ENCODE results near the gene HCLS1. TPM values are rescaled to one million over a fixed set of nuclear protein-coding genes. Genes with fewer than 3 reads are reported as not detected.
A peak's percentile ranks its signal among the peaks of the same experiment; 100 is the strongest.
"Not testable (repeated sequence)": the region's sequence is repeated elsewhere in the genome, so short reads cannot be mapped to it uniquely, and the experiment has no call there.

HCLS1 gene
- total RNA-seq: 10 to 100 TPM in 1 of 2 donors, 1 to 10 TPM in 1; 9.2 to 19.7 TPM
- long read RNA-seq, transcript HCLS1-201 (14 exons, 2,000 nt): major isoform, 11 of 12 reads
- long read RNA-seq, partial matches to known transcripts: 0 of 12 reads
- long read RNA-seq, other reads (novel, unspliced or antisense): 0 of 12 reads

DNA sequence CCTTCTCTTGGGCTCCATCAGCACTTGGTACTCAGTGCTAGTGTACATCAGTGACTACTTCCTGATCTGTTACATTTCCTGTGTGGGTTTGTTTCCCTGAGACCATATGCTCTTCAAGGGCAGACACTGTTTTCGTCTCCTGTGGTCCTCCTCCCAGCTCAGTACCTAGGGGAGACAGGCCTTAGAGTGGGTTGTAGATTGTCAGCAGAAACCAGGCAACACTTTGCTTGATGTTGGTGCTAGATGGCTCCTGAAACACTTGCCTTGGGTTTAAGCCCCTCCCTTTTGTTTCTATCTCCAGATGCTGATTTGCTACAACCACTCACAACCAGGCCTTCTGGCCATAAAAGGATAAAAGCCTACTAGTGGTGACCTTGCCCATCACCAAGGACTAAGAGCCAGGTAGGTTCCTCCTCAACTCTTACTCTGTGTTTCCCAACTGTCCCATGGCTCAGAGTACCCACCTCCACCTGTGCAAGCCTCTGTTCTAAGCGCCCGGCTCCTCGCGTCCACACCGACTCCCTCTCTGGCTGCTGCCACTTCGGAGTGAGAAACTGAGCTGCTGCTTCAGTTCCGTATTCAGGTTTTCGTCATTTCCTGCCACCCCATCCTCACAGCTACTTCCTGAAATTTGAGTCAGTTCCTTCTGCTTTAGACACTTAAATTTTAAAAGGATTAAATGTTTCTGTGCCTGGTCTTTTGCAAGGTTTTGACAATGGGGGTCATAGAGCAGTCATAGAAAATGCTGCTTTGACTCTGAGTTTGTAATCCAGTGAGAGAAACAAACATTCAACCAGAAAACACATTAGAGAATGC is at the start of gene HCLS1:
Gene HCLS1, minus strand, starts transcription at position 548 of the 816 bp plus-strand sequence. CDS start 2,556 bp downstream, outside the sequence.
- peak; percentile 45 to 58 for DNase-seq
- ATAC-seq: peak; percentile 54
- intact Hi-C loops (cut with DNase I, micrococcal nuclease): no loop called here

DNA sequence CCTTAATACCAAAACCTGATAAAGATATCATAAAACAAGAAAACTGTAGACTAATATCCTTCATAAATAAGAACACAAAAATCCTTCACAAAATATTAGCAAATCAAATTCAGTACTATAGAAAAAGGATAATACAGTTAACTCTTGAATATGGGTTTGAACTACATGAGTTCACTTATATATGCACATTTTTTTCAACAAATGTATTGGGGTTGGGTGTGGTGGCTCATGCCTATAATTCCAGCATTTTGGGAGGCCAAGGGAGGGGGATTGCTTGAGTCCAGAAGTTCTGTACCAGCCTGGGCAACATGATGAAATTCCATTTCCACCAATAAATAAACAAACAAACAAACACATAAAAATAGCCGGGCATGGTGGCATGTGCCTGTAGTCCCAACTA is 49.6 kb upstream of the HCLS1 start:
- intact Hi-C loops (cut with DNase I, micrococcal nuclease): no loop called here
- ATAC-seq (no peak), DNase-seq (no peak)

DNA sequence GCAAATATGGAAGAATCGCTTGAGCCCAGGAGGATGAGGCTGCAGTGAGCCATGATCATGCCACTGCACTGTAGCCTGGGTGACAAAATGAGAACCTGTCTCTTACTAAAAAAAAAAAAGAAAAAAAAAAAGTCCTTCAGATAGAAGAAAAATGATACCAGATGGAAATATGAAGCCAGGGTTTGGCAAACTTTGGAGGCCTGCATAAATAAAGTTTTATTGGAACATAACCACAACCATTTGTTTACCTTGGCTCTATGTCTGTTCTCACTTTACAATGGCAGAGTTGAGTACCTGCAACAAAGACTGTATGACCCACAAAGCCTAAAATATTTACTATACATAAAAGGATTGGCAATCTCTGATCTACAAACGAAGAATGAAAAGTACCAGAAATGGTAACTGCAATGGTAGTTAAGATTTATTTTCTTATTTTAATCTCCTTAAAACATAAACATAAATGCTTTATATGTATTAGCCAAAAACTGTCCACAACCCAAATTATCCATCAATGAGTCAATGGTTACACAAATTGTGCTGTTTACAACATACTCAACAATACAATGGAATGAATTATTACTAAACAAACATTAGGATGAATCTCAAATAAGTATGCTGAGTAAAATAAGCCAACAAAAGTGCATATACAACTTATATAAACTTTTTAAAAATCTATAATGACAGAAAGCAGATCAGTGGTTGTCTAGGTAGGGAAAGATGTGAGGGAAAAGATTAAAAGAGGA is 47.0 kb upstream of the HCLS1 start:
- ATAC-seq (peak; percentile 66), DNase-seq (no peak)
- intact Hi-C loops (cut with DNase I, micrococcal nuclease): no loop called here

GRCh38 chr3:121705541-121705940 is 44.8 kb upstream of the HCLS1 start:
- intact Hi-C loops (cut with DNase I, micrococcal nuclease): no loop called here
- DNase-seq: no peak
- no peak for ATAC-seq

GRCh38 chr3:121703973-121704372 is 43.3 kb upstream of the HCLS1 start:
- intact Hi-C loops (cut with DNase I, micrococcal nuclease): no loop called here
- ATAC-seq (no peak), DNase-seq (no peak)

GRCh38 chr3:121698901-121699300 is 38.2 kb upstream of the HCLS1 start:
- intact Hi-C loops (cut with DNase I, micrococcal nuclease): no loop called here
- ATAC-seq (no peak), DNase-seq (no peak)

DNA sequence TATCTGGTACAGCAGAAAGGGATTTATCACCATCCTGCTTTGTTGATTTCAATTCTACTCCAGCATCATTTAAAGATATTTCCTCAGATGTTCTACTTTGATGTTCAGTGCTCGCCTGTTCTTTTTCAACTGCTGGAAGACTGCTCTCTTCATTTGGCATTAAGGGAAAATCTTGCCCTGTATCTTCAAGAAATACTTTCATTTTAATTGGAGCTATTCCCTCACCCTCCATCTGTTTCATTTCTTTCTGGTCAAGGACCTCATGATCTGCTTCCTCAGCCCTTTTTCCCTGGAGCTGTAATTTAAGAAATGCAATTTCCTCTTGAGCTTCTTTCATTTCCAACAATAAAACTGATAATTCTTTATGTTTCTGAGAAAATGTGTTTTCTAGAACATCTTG is 37.8 kb upstream of the HCLS1 start:
- intact Hi-C loops (cut with DNase I, micrococcal nuclease): no loop called here
- ATAC-seq: no peak
- DNase-seq: no peak

- ATAC-seq: no peak
- no peak for DNase-seq
- intact Hi-C loops (cut with DNase I, micrococcal nuclease): no loop called here
These were observed 35.5 kb upstream of the HCLS1 start for GRCh38 chr3:121696186-121696585.

DNA sequence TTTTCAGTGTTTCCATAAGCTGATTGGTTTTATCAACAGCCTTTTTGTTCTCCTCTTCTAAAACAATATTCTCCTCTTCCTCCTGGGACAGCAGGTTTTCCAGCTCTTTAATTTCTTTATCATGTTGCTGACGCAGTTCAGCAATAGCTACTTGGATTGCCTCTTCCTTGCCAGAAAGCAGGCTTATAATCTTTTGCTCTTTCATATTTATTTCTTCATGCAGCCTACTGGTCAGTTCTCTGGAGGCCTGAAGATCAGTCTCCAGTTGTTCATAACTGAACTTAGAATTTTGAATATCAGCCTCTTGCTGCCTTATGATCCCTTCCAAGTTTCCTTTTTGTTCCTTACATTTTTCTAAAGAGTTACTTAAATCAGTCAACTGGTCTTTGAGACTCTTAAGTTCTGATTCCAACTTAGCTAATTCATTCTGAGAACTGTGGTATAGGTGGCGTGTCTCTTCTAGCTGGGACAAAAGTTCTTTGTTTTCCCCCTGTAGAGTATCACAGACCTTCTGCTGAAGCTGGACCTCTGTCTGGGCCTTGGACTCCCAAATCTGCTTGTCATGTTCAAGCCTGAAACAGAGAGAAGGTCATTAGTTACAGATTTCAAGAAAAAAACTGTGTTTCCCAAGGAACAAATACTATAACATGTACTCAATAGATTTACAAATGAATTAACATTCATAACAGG is 31.5 kb upstream of the HCLS1 start:
- intact Hi-C loops (cut with DNase I, micrococcal nuclease): no loop called here
- DNase-seq (no peak), ATAC-seq (no peak)

GRCh38 chr3:121690777-121691405 is 30.2 kb upstream of the HCLS1 start:
- DNase-seq (no peak), ATAC-seq (no peak)
- intact Hi-C loops (cut with DNase I, micrococcal nuclease): no loop called here

DNA sequence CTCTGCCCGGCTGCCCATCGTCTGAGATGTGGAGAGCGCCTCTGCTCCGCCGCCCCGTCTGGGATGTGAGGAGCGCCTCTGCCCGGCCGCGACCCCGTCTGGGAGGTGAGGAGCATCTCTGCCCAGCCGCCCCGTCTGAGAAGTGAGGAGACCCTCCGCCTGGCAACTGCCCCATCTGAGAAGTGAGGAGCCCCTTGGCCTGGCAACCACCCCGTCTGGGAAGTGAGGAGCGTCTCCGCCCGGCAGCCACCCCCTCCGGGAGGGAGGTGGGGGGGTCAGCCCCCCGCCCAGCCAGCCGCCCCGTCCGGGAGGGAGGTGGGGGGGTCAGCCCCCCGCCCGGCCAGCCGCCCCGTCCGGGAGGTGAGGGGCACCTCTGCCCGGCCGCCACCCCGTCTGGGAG is 28.0 kb upstream of the HCLS1 start:
- intact Hi-C loops (cut with DNase I, micrococcal nuclease); ATAC-seq; DNase-seq: not testable (repeated sequence)

DNA sequence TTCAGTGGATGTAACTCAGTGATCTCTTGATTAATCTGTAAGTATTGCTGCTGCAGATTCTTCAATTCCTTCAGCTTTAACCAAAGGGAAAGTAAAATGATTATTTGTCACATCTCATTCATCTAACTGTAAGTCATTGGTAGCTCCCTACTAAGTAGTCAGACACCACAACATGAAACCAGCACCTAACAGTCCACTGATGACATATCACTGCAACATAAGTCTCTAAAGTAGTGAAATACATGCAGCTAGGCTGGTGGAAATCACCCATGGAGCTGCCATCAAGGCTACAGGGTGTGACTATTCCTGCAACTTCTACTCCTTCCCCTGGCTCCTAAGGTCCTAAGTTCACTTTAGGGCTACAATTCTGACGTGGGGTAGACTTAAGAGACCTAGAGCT is 21.1 kb upstream of the HCLS1 start:
- intact Hi-C loops (cut with DNase I, micrococcal nuclease): no loop called here
- DNase-seq (no peak), ATAC-seq (no peak)

DNA sequence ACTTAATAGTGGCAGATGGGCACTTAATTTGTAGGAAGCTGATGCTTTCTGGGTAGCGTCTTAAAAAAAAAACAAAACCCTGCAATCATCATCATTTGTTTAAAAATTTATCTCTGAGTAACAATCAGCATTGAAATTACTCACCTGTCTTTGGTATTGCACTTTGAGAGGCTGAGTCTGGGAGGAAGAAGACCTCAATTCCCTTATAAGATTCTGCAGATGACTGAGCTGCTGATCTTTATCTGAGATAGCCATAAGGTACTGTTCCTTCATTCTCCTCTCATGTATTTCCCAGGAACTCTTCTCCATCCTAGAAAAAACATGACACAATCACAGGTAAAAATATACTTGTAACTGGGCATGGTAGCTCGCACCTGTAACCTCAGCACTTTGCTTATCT is 16.4 kb upstream of the HCLS1 start:
- ATAC-seq (no peak), DNase-seq (no peak)
- intact Hi-C loops (cut with DNase I, micrococcal nuclease): no loop called here

DNA sequence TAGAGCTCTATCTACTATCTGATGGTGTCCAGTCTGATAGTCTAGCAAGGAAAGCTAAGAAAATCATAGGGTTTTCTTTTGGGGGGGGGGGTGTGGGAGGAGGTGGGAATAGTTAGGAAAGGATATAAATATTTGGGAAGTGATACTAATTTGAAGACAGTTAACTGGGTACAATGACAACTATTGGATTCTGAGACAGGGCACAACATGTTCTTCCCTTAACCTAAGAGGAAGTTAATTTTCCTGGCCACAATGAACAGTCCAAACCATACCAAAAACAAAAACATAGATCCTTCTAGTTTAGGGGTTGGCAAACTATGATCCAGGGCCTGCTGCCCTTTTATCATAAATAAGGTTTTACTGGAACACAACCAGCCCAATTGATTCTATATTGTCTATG is 10.0 kb upstream of the HCLS1 start:
- intact Hi-C loops (cut with DNase I, micrococcal nuclease): no loop called here
- no peak for ATAC-seq
- DNase-seq: no peak

- intact Hi-C loops (cut with DNase I, micrococcal nuclease): no loop called here
- ATAC-seq (no peak), DNase-seq (no peak)
These were observed 6.6 kb upstream of the HCLS1 start for GRCh38 chr3:121667333-121667732.

DNA sequence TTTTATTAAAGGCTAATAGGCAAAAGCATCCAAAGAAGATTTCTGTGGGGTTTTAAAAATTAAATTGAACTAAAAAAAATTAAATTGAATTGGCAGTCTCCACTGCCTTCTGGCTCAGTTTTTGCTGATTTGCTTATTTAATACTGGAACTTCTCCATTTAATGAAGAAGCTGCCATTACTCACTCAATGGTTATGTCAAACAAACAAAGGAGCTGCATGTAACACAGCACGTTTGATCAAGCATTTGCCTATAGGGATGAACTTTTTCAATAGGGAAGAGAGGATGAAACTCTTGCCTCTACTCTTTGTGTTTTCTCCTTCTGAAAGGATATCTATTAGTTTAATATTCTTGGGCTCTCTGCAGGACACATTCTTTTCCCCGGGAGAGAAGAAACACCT is 4.8 kb upstream of the HCLS1 start:
- no peak for DNase-seq

GRCh38 chr3:121663171-121663847 is 2.6 kb upstream of the HCLS1 start:
- ATAC-seq (no peak), DNase-seq (no peak)
- intact Hi-C loops (cut with DNase I, micrococcal nuclease): no loop called here

More for the DNA sequence above, 4.8 kb upstream of the HCLS1 start:
- intact Hi-C loops (cut with DNase I, micrococcal nuclease): no loop called here
- no peak for ATAC-seq

GRCh38 chr3:121662742-121663141 is 2.0 kb upstream of the HCLS1 start:
- ATAC-seq: no peak
- DNase-seq: no peak
- intact Hi-C loops (cut with DNase I, micrococcal nuclease): no loop called here

DNA sequence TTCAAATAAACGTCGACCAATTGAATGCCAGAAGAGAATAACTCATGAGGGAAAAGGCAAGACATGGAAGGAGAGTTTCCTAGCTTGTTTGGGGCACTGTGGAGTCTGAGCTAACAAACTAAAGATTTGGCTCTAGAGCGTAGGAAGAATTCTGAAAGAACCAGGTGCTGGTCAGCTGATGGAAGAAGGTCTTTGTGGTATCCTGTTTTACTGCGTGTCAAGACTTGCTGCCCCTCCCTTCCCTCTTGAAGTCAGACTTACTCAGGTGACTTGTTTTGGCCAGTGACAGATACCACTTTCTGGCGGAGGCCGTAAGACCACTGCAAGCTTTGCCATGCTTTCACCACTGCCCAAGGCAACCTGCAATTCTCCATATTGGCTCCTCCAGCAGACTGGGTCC is 673 bp upstream of the HCLS1 start:
- intact Hi-C loops (cut with DNase I, micrococcal nuclease): no loop called here
- no peak for DNase-seq
- no peak for ATAC-seq

Measured in left colon (tissue), 2 donors.